ENCODE measurements around the gene THAP3.

GRCh38 chr1:6612641-6613360 is 11.9 kb upstream of the THAP3 start:
- TF ChIP-seq CTCF (conservative IDR thresholded peaks at IDR 0.05; ENCODE audit: low read length) (no peak), EZH2phosphoT487 (IDR thresholded peaks at IDR 0.05; ENCODE audit: borderline replicate concordance) (no peak)
